Thyroid gland (tissue), 4 donors: Measurements from ENCODE around the gene CPA2. TPM values are rescaled to one million over a fixed set of nuclear protein-coding genes. Genes with fewer than 3 reads are reported as not detected.

Experiments
- DNase-seq, 2 donors: peaks; one replicate each; pipeline ENCODE4 v3.0.0-alpha.2; 2019
- H3K27ac ChIP-seq, 3 donors: fragments of 200-600 bp; sonication (generic); 1 replicate in 2 of 3; 2 replicates in 1 of 3; pipeline ENCODE4 v1.5.1; 2016 to 2019; ENCODE audit warnings: mild to moderate bottlenecking in 1 of 3, moderate library complexity in 1 of 3
- H3K27me3 ChIP-seq: fragments of 200-600 bp; sonication (generic); one replicate; pipeline ENCODE4 v1.5.1; 2019
- H3K36me3 ChIP-seq, 2 donors: fragments of 200-600 bp; sonication (generic); one replicate each; pipeline ENCODE4 v1.5.1; 2016 to 2019
- H3K4me1 ChIP-seq, 2 donors: fragments of 200-600 bp; sonication (generic); one replicate each; pipeline ENCODE4 v1.5.1; 2017 to 2019
- H3K4me3 ChIP-seq, 3 donors: fragments of 200-600 bp; sonication (generic); replicated peaks in 1 of 3; 1 replicate in 2 of 3; 2 replicates in 1 of 3; pipeline ENCODE4 v1.5.1; 2016; ENCODE audit warnings: mild to moderate bottlenecking in 1 of 3
- H3K9me3 ChIP-seq: fragments of 200-600 bp; sonication (generic); one replicate; pipeline ENCODE4 v1.5.1; 2017
- CTCF ChIP-seq, 6 experiments: fragments of 200-600 bp in 3 of 6; fragments of 450-650 bp in 3 of 6; sonication (generic) in 3 of 6; IDR thresholded peaks; one replicate each; pipeline ENCODE4 v1.5.1; 2016 to 2019; ENCODE audit warnings: antibody characterized with exemption in 6 of 6, mild to moderate bottlenecking in 2 of 6, inconsistent platforms in 1 of 6, moderate library complexity in 1 of 6
- POLR2A ChIP-seq, 2 donors: fragments of 450-650 bp; IDR thresholded peaks; one replicate each; pipeline ENCODE4 v1.6.1; 2017; ENCODE audit warnings: antibody characterized with exemption in 2 of 2, mild to moderate bottlenecking in 2 of 2, moderate library complexity in 1 of 2
- WGBS, 2 donors: methylation state at CpG; one replicate each; pipeline ENCODE4 v1.1.5; 2017; 5-methylcytosine and 5-hydroxymethylcytosine counted together
- intact Hi-C: fragments of 100-400 bp; cut with DNase I; formaldehyde crosslinking; loops from one replicate; pipeline ENCODE4 v1.15.1; 2023
- total RNA-seq, 4 donors: library from RNA; depleted of rRNA; stranded (reverse); fragments of >200 nt; gene quantifications; one replicate each; pipeline ENCODE4 v1.2.3, GENCODE V29; 2016

Gene CPA2
- total RNA-seq, 4 donors from 2014 or later = not detected

- no peaks in the 10 kb centered on the region for H3K36me3 ChIP-seq
- H3K27ac ChIP-seq = no peak overlapping the region
- no peaks in the 10 kb centered on the region for H3K4me1 ChIP-seq
- H3K4me3 ChIP-seq = no peak overlapping the region
- TF ChIP-seq POLR2A (IDR thresholded peaks at IDR 0.05) (no peak), CTCF (IDR thresholded peaks at IDR 0.05) (no peak)
- no peaks in the 10 kb centered on the region for H3K27me3 ChIP-seq
- 91% methylated on average over 9 of the region's 9 CpGs for WGBS, 2 donors
- H3K9me3 ChIP-seq = no peaks in the 10 kb centered on the region
- intact Hi-C loops = no loop called here
- DNase-seq = no peak
These were observed 22.8 kb downstream of the CPA2 start for GRCh38 chr7:130289478-130289877.

GRCh38 chr7:130290745-130291144, 24.1 kb downstream of the CPA2 start:
- Histone ChIP-seq H3K27me3 (no peaks in the 10 kb centered on the region), H3K36me3 (no peaks in the 10 kb centered on the region), H3K4me1 (no peaks in the 10 kb centered on the region), H3K27ac (no peak overlapping the region), H3K9me3 (no peaks in the 10 kb centered on the region), H3K4me3 (no peak overlapping the region)
- TF ChIP-seq CTCF (IDR thresholded peaks at IDR 0.05) (no peak), POLR2A (IDR thresholded peaks at IDR 0.05) (no peak)
- no peak for DNase-seq
- intact Hi-C loops = no loop called here
- WGBS, 2 donors = 88 to 90% methylated on average over 6 of the region's 6 CpGs

- Histone ChIP-seq H3K9me3 (no peaks in the 10 kb centered on the region), H3K27ac (no peak within 1 kb of the TSS), H3K4me1 (no peaks in the 10 kb centered on the region), H3K27me3 (no peaks in the 10 kb centered on the region), H3K4me3 (no peak within 1 kb of the TSS), H3K36me3 (no peaks in the 10 kb centered on the region)
- TF ChIP-seq POLR2A (IDR thresholded peaks at IDR 0.05) (no peak), CTCF (IDR thresholded peaks at IDR 0.05) (no peak)
- 63 to 83% methylated on average over 1 of the region's 1 CpG for WGBS, 2 donors
- intact Hi-C loops = no loop called here
- DNase-seq = no peak
These were observed 26.1 kb downstream of the CPA2 start, which contains the start of gene CPA4 for GRCh38 chr7:130292682-130293257. Gene CPA4 (plus strand): TSS chr7:130293161. CDS start chr7:130293181, 20 bp downstream.

- no peaks in the 10 kb centered on the region for H3K9me3 ChIP-seq
- H3K36me3 ChIP-seq = no peaks in the 10 kb centered on the region
- 81 to 89% methylated on average over 8 of the region's 8 CpGs for WGBS, 2 donors
- intact Hi-C loops = no loop called here
- DNase-seq = no peak
- H3K27ac ChIP-seq = no peak overlapping the region
- H3K27me3 ChIP-seq = no peaks in the 10 kb centered on the region
- TF ChIP-seq CTCF (IDR thresholded peaks at IDR 0.05) = no peak
- TF ChIP-seq POLR2A (IDR thresholded peaks at IDR 0.05) = no peak
- no peaks in the 10 kb centered on the region for H3K4me1 ChIP-seq
- H3K4me3 ChIP-seq = no peak overlapping the region
These were observed 26.9 kb downstream of the CPA2 start for GRCh38 chr7:130293521-130293920.

GRCh38 chr7:130294314-130294713, 27.7 kb downstream of the CPA2 start:
- 84 to 88% methylated on average over 5 of the region's 5 CpGs for WGBS, 2 donors
- no peaks in the 10 kb centered on the region for H3K9me3 ChIP-seq
- H3K36me3 ChIP-seq = no peaks in the 10 kb centered on the region
- H3K4me1 ChIP-seq = no peaks in the 10 kb centered on the region
- H3K27ac ChIP-seq = no peak overlapping the region
- intact Hi-C loops = no loop called here
- no peak for DNase-seq
- no peak for TF ChIP-seq POLR2A (IDR thresholded peaks at IDR 0.05)
- no peak for TF ChIP-seq CTCF (IDR thresholded peaks at IDR 0.05)
- no peak overlapping the region for H3K4me3 ChIP-seq
- no peaks in the 10 kb centered on the region for H3K27me3 ChIP-seq
